GM08714 (cell line): Measurements from ENCODE around the gene ADO.

Experiments
- H3K4me3 ChIP-seq: fragments of 200-500 bp; sonication (Bioruptor generic); 2 replicates; pipeline ENCODE4 v1.5.1; 2014; ENCODE audit warnings: mild to moderate bottlenecking, low read length, inconsistent platforms
- ZNF274 ChIP-seq: IDR thresholded peaks from 2 replicates; pipeline ENCODE4 v1.6.1; 2012; ENCODE audit warnings: mild to moderate bottlenecking, low read depth, low read length

Gene ADO

DNA sequence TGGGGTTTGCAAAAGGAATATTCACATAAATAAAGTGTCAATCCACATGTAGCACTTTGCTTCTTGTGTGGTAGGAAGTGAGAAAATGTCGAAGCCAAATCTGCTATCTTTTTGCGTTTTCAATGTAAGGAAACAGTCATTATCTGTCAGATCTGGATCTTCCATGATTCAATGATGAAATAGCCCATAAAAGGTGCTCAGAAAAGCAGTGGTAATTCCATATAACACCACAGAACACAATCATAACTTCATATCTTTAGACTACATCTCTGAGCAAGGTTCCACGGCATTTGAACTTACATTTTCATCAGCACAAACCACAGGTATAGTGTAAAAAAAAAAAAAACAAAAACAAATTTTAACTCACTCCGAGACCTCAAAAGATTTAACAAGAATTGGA is 51.5 kb downstream of the ADO start:
- H3K4me3 ChIP-seq: no peak overlapping the region
- no peak for TF ChIP-seq ZNF274
